K562 (cell line): ENCODE results near the gene MAP3K7. TPM values are rescaled to one million over a fixed set of nuclear protein-coding genes. Genes with fewer than 3 reads are reported as not detected.

ENCODE experiments used
- BRF1 ChIP-seq: IDR thresholded peaks from 3 replicates; pipeline ENCODE4 v1.6.1; 2011; ENCODE audit warnings: borderline replicate concordance, mild to moderate bottlenecking; ENCODE audit not compliant: insufficient read length; ENCODE audit errors: extremely low read depth
- CEBPB ChIP-seq: fragments of 450-650 bp; IDR thresholded peaks from 2 replicates; pipeline ENCODE4 v1.6.1; 2016; ENCODE audit warnings: missing genetic modification characterization, missing compliant biosample characterization
- CEBPG ChIP-seq, 3 experiments: fragments of 200-800 bp in 1 of 3; sonication (Bioruptor generic) in 1 of 3; sonication (generic) in 1 of 3; formaldehyde crosslinking in 1 of 3; IDR thresholded peaks in 2 of 3; conservative IDR thresholded peaks in 1 of 3; 2 replicates each; pipeline versions ENCODE4 v1.6.1 to v1.8.0; 2016 to 2022; ENCODE audit warnings: missing compliant biosample characterization in 2 of 3, missing genetic modification characterization in 2 of 3, mild to moderate bottlenecking in 1 of 3, missing genetic modification reagents in 1 of 3
- CHD1 ChIP-seq: fragments of 200-600 bp; sonication (generic); IDR thresholded peaks from one replicate; pipeline ENCODE4 v1.6.1; 2012; ENCODE audit warnings: mild to moderate bottlenecking, moderate library complexity, low read length, inconsistent platforms
- CREBBP ChIP-seq: IDR thresholded peaks from one replicate; pipeline ENCODE4 v1.6.1; 2012; ENCODE audit warnings: low read depth, mild to moderate bottlenecking, control low read depth, inconsistent platforms, low read length
- CTBP1 ChIP-seq: fragments of 450-650 bp; IDR thresholded peaks from 2 replicates; pipeline ENCODE4 v1.6.1; 2016; ENCODE audit warnings: borderline replicate concordance
- ETV1 ChIP-seq: fragments of 450-650 bp; conservative IDR thresholded peaks from 2 replicates; pipeline ENCODE4 v1.6.1; 2016; ENCODE audit warnings: missing genetic modification characterization, control low read depth, low read depth, missing compliant biosample characterization
- FIP1L1 ChIP-seq: fragments of 200-400 bp; formaldehyde crosslinking; IDR thresholded peaks from 2 replicates; pipeline ENCODE4 v1.6.1; 2018; ENCODE audit warnings: mild to moderate bottlenecking, low read depth, low read length; ENCODE audit not compliant: poor library complexity, severe bottlenecking
- HDGF ChIP-seq: fragments of 450-650 bp; IDR thresholded peaks from 2 replicates; pipeline ENCODE4 v1.6.1; 2016
- HNRNPH1 ChIP-seq: fragments of 200-400 bp; formaldehyde crosslinking; optimal IDR thresholded peaks from 2 replicates; pipeline ENCODE3; 2017; ENCODE audit warnings: low read depth, mild to moderate bottlenecking, low read length, moderate library complexity
- JUND ChIP-seq, 2 experiments: IDR thresholded peaks; 2 replicates in 1 of 2; 3 replicates in 1 of 2; pipeline ENCODE4 v1.6.1; 2011; ENCODE audit warnings: borderline replicate concordance in 2 of 2, low read depth in 2 of 2, low read length in 2 of 2, improper control_type of control experiment in 1 of 2, missing biosample characterization in 1 of 2, missing genetic modification characterization in 1 of 2, missing genetic modification reagents in 1 of 2
- NFATC3 ChIP-seq: fragments of 450-650 bp; IDR thresholded peaks from 2 replicates; pipeline ENCODE4 v1.6.1; 2017; ENCODE audit warnings: mild to moderate bottlenecking
- NR2F6 ChIP-seq: fragments of 450-650 bp; formaldehyde crosslinking; IDR thresholded peaks from 2 replicates; pipeline ENCODE4 v1.4.0; 2020; ENCODE audit warnings: mild to moderate bottlenecking
- NR4A1 ChIP-seq, 2 experiments: fragments of 250-450 bp in 1 of 2; fragments of 450-650 bp in 1 of 2; sonication (Bioruptor Pico) in 1 of 2; IDR thresholded peaks; 2 replicates each; pipeline versions ENCODE4 v1.4.0 to v1.6.1; 2016 to 2020; ENCODE audit warnings: mild to moderate bottlenecking in 2 of 2, missing compliant biosample characterization in 1 of 2, missing genetic modification characterization in 1 of 2, moderate library complexity in 1 of 2
- PURB ChIP-seq: sonication (generic); formaldehyde crosslinking; IDR thresholded peaks from 2 replicates; pipeline ENCODE4 v1.9.0; 2021; ENCODE audit warnings: low read depth, mild to moderate bottlenecking, missing genetic modification reagents
- SMAD2 ChIP-seq: fragments of 150-350 bp; IDR thresholded peaks from 2 replicates; pipeline ENCODE4 v1.6.1; 2014; ENCODE audit warnings: low read depth, mild to moderate bottlenecking, low read length
- TBL1XR1 ChIP-seq, 2 experiments: IDR thresholded peaks; 2 replicates each; pipeline ENCODE4 v1.6.1; 2012; ENCODE audit warnings: improper control_type of control experiment in 2 of 2, low read length in 2 of 2, mild to moderate bottlenecking in 1 of 2
- ZBTB5 ChIP-seq: fragments of 450-650 bp; IDR thresholded peaks from 2 replicates; pipeline ENCODE4 v1.6.1; 2017; ENCODE audit warnings: antibody characterized with exemption
- ZBTB9 ChIP-seq: fragments of 450-650 bp; formaldehyde crosslinking; IDR thresholded peaks from 2 replicates; pipeline ENCODE4 v1.4.0; 2020; ENCODE audit warnings: mild to moderate bottlenecking, moderate library complexity
- ZFX ChIP-seq: sonication (generic); formaldehyde crosslinking; IDR thresholded peaks from 2 replicates; pipeline ENCODE4 v1.8.0; 2022; ENCODE audit warnings: mild to moderate bottlenecking, missing genetic modification reagents, moderate library complexity
- ZNF277 ChIP-seq: fragments of 250-450 bp; sonication (Bioruptor Pico); IDR thresholded peaks from 2 replicates; pipeline ENCODE4 v1.8.0; 2022; ENCODE audit warnings: inconsistent platforms, mild to moderate bottlenecking, moderate library complexity, borderline replicate concordance
- ZNF512 ChIP-seq: IDR thresholded peaks from 2 replicates; pipeline ENCODE4 v1.6.1; 2016; ENCODE audit warnings: missing genetic modification characterization, missing compliant biosample characterization
- polyA plus RNA-seq, 8 experiments: library from polyadenylated mRNA; depleted of rRNA in 4 of 8; stranded (reverse) in 5 of 8; unstranded in 3 of 8; fragments of >200 nt; fragmentation: Nextera tagmentation in 2 of 8; fragmentation: Illumina TruSeq in 1 of 8; extraction: Ambion mirVana in 2 of 8; extraction: Trizol in 1 of 8; gene quantifications; 2 replicates each; pipeline versions ENCODE4 v1.2.1 to v1.2.3, GENCODE V29; 2011 to 2014; ENCODE audit warnings: inconsistent platforms in 1 of 8, missing spikeins in 1 of 8
- total RNA-seq, 7 experiments: library from RNA; depleted of rRNA in 6 of 7; stranded (reverse); fragments of >200 nt in 6 of 7; fragmentation: Illumina TruSeq in 2 of 7; extraction: Trizol in 2 of 7; gene quantifications; 2 replicates each; pipeline versions ENCODE4 v1.2.1 to v1.2.3, GENCODE V29; 2011 to 2021; ENCODE audit warnings: low replicate concordance in 1 of 7

The MAP3K7 gene
- total and polyA plus RNA-seq, 9 of the 15 experiments (the other 6 are each of a cell fraction or from before 2014, with no cell fraction given), result 13.4 to 60.9 (median 34.8) TPM

GRCh38 chr6:90502866-90503407 is 83.9 kb downstream of the MAP3K7 start (continued):
- TF ChIP-seq NR2F6 (CRISPR knock-in tag) (no peak), PURB (CRISPR knock-in tag) (no peak), NR4A1 (CRISPR knock-in tag; IDR thresholded peaks at IDR 0.05) (no peak), NR4A1 (tag; IDR thresholded peaks at IDR 0.05) (no peak), HDGF (no peak), CTBP1 (peak; percentile 81), ZBTB5 (no peak), FIP1L1 (no peak), ZFX (no peak; the same call in 1 of the 2 replicates), SMAD2 (no peak), JUND (IDR thresholded peaks at IDR 0.05; ENCODE audit: borderline replicate concordance, low read depth, low read length) (peak; percentile 82), JUND (tag; IDR thresholded peaks at IDR 0.05; ENCODE audit: borderline replicate concordance, low read depth, low read length) (peak; percentile 81; the same call in 2 of the 3 replicates), CEBPB (no peak), ZNF277 (no peak), NFATC3 (no peak), CHD1 (no peak), CREBBP (no peak), HNRNPH1 (no peak), BRF1 (no peak), ETV1 (peak; percentile 33), CEBPG (CRISPR knock-in tag; IDR thresholded peaks at IDR 0.05) (no peak), CEBPG (tag; conservative IDR thresholded peaks at IDR 0.05 in 1 of 2, IDR thresholded peaks at IDR 0.05 in 1 of 2) (no peak), ZNF512 (tag) (no peak), ZBTB9 (CRISPR knock-in tag) (no peak), TBL1XR1 (IDR thresholded peaks at IDR 0.05; ENCODE audit: low read length in 2 of 2) (peak in 1 of 2 experiments; percentile 65; a peak in 2 of 4 replicates)
